Mammary epithelial cell (primary cell): Measurements from ENCODE around the gene DMD.

Source experiments
- CTCF ChIP-seq, 2 donors: IDR thresholded peaks in 1 of 2; conservative IDR thresholded peaks in 1 of 2; 2 replicates each; pipeline ENCODE4 v1.5.1; 2011 to 2012; ENCODE audit warnings: inconsistent platforms in 2 of 2, low read length in 2 of 2, mild to moderate bottlenecking in 2 of 2, control low read depth in 1 of 2, low read depth in 1 of 2; ENCODE audit not compliant: insufficient read depth in 1 of 2; ENCODE audit errors: extremely low read depth in 1 of 2
- EZH2 ChIP-seq: IDR thresholded peaks from 2 replicates; pipeline ENCODE4 v1.6.1; 2012; ENCODE audit warnings: low read length, inconsistent platforms, borderline replicate concordance

GRCh38 chrX:31334997-31335396 lies 1876.4 kb downstream of the DMD start:
- TF ChIP-seq EZH2 (no peak), CTCF (conservative IDR thresholded peaks at IDR 0.05 in 1 of 2, IDR thresholded peaks at IDR 0.05 in 1 of 2; ENCODE audit: extremely low read depth in 1 of 2, insufficient read depth in 1 of 2, low read depth in 1 of 2, low read length in 2 of 2) (no peak)
